Dermis blood vessel endothelial cell (primary cell): ENCODE measurements around the gene SUN1. TPM values are rescaled to one million over a fixed set of nuclear protein-coding genes. Genes with fewer than 3 reads are reported as not detected.

Source experiments
- DNase-seq: peaks from one replicate; pipeline ENCODE4 v3.0.0; 2010
- total RNA-seq: library from RNA; depleted of rRNA; stranded (reverse); fragments of >200 nt; gene quantifications from 2 replicates; pipeline ENCODE4 v1.2.3, GENCODE V29; 2014

Gene SUN1
- total RNA-seq, 1 donor from 2014 or later: 287 TPM

- DNase-seq: no peak
Measured at GRCh38 chr7:879706-880105, 47.4 kb downstream of the SUN1 start.

- no peak for DNase-seq
Measured at GRCh38 chr7:880450-880849, 48.2 kb downstream of the SUN1 start.

- DNase-seq: no peak
Measured at GRCh38 chr7:881441-882234, 49.4 kb downstream of the SUN1 start.

- DNase-seq: no peak
Measured at GRCh38 chr7:882336-883035, 50.2 kb downstream of the SUN1 start.

- no peak for DNase-seq
Measured at GRCh38 chr7:883055-884021, 51.1 kb downstream of the SUN1 start.

GRCh38 chr7:884191-885003 is 52.1 kb downstream of the SUN1 start:
- DNase-seq: no peak

- no peak for DNase-seq
Measured at GRCh38 chr7:885261-885892, 53.1 kb downstream of the SUN1 start.

- DNase-seq: no peak
Measured at GRCh38 chr7:885893-886625, 53.8 kb downstream of the SUN1 start.

GRCh38 chr7:886626-887487 is 54.6 kb downstream of the SUN1 start:
- DNase-seq: no peak

GRCh38 chr7:887488-887820 is 55.2 kb downstream of the SUN1 start:
- DNase-seq: no peak

- DNase-seq: no peak
Measured at GRCh38 chr7:888081-889024, 56.1 kb downstream of the SUN1 start.

- DNase-seq: no peak
Measured at GRCh38 chr7:889025-889390, 56.7 kb downstream of the SUN1 start.

- no peak for DNase-seq
Measured at GRCh38 chr7:889391-889790, 57.1 kb downstream of the SUN1 start.

GRCh38 chr7:890868-891267 is 58.6 kb downstream of the SUN1 start:
- no peak for DNase-seq

GRCh38 chr7:891291-891690 is 59.0 kb downstream of the SUN1 start:
- DNase-seq: no peak

- no peak for DNase-seq
Measured at GRCh38 chr7:891805-892204, 59.5 kb downstream of the SUN1 start.

- no peak for DNase-seq
Measured at GRCh38 chr7:892648-893593, 60.6 kb downstream of the SUN1 start.

- no peak for DNase-seq
Measured at GRCh38 chr7:893686-894085, 61.4 kb downstream of the SUN1 start.
